Thymus (tissue), 11 donors: Measurements from ENCODE around the gene JAKMIP2. TPM values are rescaled to one million over a fixed set of nuclear protein-coding genes. Genes with fewer than 3 reads are reported as not detected.
"Not testable (repeated sequence)": the region's sequence is repeated elsewhere in the genome, so short reads cannot be mapped to it uniquely, and the experiment has no call there.

Experiments
- DNase-seq, 9 donors: peaks; one replicate each; pipeline ENCODE4 v3.0.0-alpha.2; 2013; ENCODE audit warnings: low spot score in 9 of 9, low read depth in 6 of 9, missing footprints in 1 of 9
- H3K27ac ChIP-seq, 2 donors: one replicate each; pipeline ENCODE4 v1.5.1; 2013; ENCODE audit warnings: control low read depth in 1 of 2, low read depth in 1 of 2, low read length in 1 of 2, mild to moderate bottlenecking in 1 of 2, moderate library complexity in 1 of 2
- H3K27me3 ChIP-seq, 2 donors: one replicate each; pipeline ENCODE4 v1.5.1; 2013; ENCODE audit warnings: low read length in 1 of 2; ENCODE audit not compliant: control insufficient read depth in 2 of 2, insufficient read depth in 1 of 2
- H3K36me3 ChIP-seq, 2 donors: one replicate each; pipeline ENCODE4 v1.5.1; 2013; ENCODE audit warnings: low read length in 1 of 2, mild to moderate bottlenecking in 1 of 2, moderate library complexity in 1 of 2; ENCODE audit not compliant: control insufficient read depth in 2 of 2, insufficient read depth in 2 of 2
- H3K4me1 ChIP-seq, 2 donors: one replicate each; pipeline ENCODE4 v1.5.1; 2013; ENCODE audit warnings: low read length in 2 of 2; ENCODE audit not compliant: control insufficient read depth in 2 of 2, insufficient read depth in 2 of 2
- H3K4me3 ChIP-seq, 2 donors: one replicate each; pipeline ENCODE4 v1.5.1; 2013; ENCODE audit warnings: low read length in 2 of 2, control low read depth in 1 of 2, mild to moderate bottlenecking in 1 of 2
- H3K9me3 ChIP-seq, 2 donors: one replicate each; pipeline ENCODE4 v1.5.1; 2013; ENCODE audit warnings: low read length in 1 of 2, mild to moderate bottlenecking in 1 of 2; ENCODE audit not compliant: control insufficient read depth in 2 of 2, insufficient read depth in 1 of 2
- WGBS: extraction: QIAGEN DNeasy Blood & Tissue Kit; methylation state at CpG from one replicate; pipeline ENCODE4 v1.1.7; 2013; 5-methylcytosine and 5-hydroxymethylcytosine counted together
- polyA plus RNA-seq: library from polyadenylated mRNA; stranded (reverse); fragments of 200-250 nt; gene quantifications from one replicate; pipeline ENCODE4 v1.2.3, GENCODE V29; 2013
- total RNA-seq: library from RNA; stranded (reverse); fragments of 120-200 nt; gene quantifications from one replicate; pipeline ENCODE4 v1.2.4, GENCODE V29; 2013
- donor health status: healthy.

JAKMIP2 gene
- total and polyA plus RNA-seq, 2 donors = 2.6 to 10.3 TPM

DNA sequence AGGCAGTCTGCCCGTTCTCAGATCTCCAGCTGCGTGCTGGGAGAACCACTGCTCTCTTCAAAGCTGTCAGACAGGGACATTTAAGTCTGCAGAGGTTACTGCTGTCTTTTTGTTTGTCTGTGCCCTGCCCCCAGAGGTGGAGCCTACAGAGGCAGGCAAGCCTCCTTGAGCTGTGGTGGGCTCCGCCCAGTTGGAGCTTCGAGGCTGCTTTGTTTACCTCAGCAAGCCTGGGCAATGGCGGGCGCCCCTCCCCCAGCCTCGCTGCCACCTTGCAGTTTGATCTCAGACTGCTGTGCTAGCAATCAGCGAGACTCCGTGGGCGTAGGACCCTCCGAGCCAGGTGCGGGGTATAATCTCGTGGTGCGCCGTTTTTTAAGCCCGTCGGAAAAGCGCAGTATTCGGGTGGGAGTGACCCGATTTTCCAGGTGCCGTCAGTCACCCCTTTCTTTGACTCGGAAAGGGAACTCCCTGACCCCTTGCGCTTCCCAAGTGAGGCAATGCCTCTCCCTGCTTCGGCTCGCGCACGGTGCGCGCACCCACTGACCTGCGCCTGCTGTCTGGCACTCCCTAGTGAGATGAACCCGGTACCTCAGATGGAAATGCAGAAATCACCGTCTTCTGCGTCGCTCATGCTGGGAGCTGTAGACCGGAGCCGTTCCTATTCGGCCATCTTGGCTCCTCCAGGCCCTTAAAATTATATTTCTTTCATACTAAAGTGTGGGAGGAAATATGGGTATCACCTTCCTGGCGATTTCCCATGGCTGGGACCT, 61.2 kb downstream of the JAKMIP2 start:
- not testable (repeated sequence) for H3K9me3 ChIP-seq, H3K36me3 ChIP-seq, H3K27me3 ChIP-seq, DNase-seq, H3K4me1 ChIP-seq, H3K27ac ChIP-seq, H3K4me3 ChIP-seq
- WGBS = 94% methylated on average over 30 of the region's 38 CpGs

GRCh38 chr5:147713550-147714295, 68.8 kb downstream of the JAKMIP2 start:
- DNase-seq = no peak
- no peak overlapping the region for H3K4me3 ChIP-seq
- H3K36me3 ChIP-seq = no peaks in the 10 kb centered on the region
- no peaks in the 10 kb centered on the region for H3K4me1 ChIP-seq
- no peaks in the 10 kb centered on the region for H3K9me3 ChIP-seq
- H3K27ac ChIP-seq = no peak overlapping the region
- 86% methylated on average over 5 of the region's 5 CpGs for WGBS
- H3K27me3 ChIP-seq = no peaks in the 10 kb centered on the region

DNA sequence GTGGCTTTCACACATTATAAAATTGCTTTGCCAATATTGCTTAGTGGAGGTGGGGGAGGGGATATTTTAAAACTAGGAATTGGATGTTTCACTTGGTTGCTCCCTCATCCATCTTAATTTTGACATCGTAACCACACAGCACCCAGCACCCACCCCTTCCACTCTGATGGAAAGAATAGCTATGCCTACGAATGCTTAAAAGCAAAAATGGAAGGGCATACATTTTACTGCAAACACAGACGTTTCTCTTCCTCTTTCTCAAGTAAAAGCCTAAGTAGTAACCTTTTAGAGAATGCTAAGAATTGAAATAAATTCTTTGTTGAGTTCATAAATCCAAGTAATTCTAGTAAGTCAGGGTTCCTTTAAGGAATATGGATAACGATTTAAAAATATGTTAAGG, 69.9 kb downstream of the JAKMIP2 start:
- Histone ChIP-seq H3K4me3 (no peak overlapping the region), H3K4me1 (no peaks in the 10 kb centered on the region), H3K27me3 (no peaks in the 10 kb centered on the region), H3K27ac (no peak overlapping the region), H3K36me3 (no peaks in the 10 kb centered on the region), H3K9me3 (no peaks in the 10 kb centered on the region)
- WGBS = 14% methylated on average over 4 of the region's 4 CpGs
- no peak for DNase-seq

DNA sequence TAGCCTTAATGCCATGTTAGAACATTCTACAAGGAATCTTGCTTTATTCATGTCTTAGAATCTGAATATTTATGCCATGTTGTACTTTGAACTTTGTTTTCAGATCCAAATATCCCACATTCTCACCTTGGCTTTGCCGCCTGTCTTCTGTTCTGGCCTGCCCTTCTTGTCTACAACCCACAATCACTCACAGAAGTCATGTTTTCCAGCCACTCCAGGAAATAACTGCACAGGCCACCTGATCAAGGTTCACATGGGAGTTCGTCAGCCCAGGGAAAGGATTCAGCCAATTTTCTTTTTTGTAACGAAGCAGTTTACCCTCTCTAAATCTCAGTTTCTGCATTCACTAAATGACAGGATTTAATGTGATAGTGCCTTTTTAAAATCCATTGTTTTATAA, 70.5 kb downstream of the JAKMIP2 start:
- 92% methylated on average over 3 of the region's 3 CpGs for WGBS
- no peak for DNase-seq
- no peaks in the 10 kb centered on the region for H3K9me3 ChIP-seq
- no peak overlapping the region for H3K4me3 ChIP-seq
- no peaks in the 10 kb centered on the region for H3K4me1 ChIP-seq
- H3K27me3 ChIP-seq = no peaks in the 10 kb centered on the region
- H3K36me3 ChIP-seq = no peaks in the 10 kb centered on the region
- H3K27ac ChIP-seq = no peak overlapping the region

GRCh38 chr5:147711019-147711418, 71.5 kb downstream of the JAKMIP2 start:
- no peak for DNase-seq
- no peaks in the 10 kb centered on the region for H3K4me1 ChIP-seq
- no peak overlapping the region for H3K4me3 ChIP-seq
- no peaks in the 10 kb centered on the region for H3K36me3 ChIP-seq
- H3K9me3 ChIP-seq = no peaks in the 10 kb centered on the region
- H3K27me3 ChIP-seq = no peaks in the 10 kb centered on the region
- 100% methylated on average over 1 of the region's 1 CpG for WGBS
- no peak overlapping the region for H3K27ac ChIP-seq

DNA sequence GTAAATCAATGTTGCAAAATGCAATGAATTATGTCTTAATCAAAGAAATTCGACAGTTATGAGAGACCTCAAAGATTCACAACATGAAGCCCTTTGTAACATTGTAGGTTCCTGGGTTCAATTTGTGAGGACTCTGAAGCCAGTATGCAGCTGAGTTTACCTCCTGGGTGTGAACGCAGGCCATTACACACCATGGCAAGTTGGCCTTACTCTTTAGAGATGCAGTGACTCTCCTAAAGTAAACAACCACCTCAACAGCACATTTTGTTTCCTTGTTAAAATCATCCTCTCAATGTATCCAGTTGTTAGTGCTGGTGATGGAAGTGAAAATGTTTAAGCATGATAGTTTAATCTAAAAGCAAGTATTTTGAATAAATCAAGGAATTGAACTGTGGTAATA, 73.8 kb downstream of the JAKMIP2 start:
- Histone ChIP-seq H3K4me3 (no peak overlapping the region), H3K36me3 (no peaks in the 10 kb centered on the region), H3K4me1 (no peaks in the 10 kb centered on the region), H3K27ac (no peak overlapping the region), H3K27me3 (no peaks in the 10 kb centered on the region), H3K9me3 (no peaks in the 10 kb centered on the region)
- no peak for DNase-seq
- 97% methylated on average over 2 of the region's 2 CpGs for WGBS

DNA sequence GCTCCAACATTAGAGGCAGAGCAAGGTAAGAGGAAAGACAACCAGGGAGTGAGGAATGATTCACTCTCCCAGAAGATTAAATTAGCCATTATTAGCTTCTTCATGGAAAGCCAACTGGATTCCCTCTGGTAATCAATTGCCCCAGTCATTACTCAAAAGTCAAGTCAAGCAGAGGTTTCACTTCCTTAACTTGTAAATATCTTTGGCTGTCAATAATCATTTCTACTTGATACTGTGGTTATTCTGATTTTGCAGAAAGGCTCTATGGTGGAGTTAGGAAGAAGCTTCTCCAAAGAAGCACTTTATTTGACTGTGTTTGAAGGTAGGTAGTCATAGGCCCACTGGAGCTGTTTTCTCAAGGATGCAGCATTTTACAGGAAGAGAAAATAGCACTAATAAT, 78.0 kb downstream of the JAKMIP2 start:
- Histone ChIP-seq H3K4me1 (no peaks in the 10 kb centered on the region), H3K27me3 (no peaks in the 10 kb centered on the region), H3K27ac (no peak overlapping the region), H3K4me3 (no peak overlapping the region), H3K36me3 (no peaks in the 10 kb centered on the region), H3K9me3 (no peaks in the 10 kb centered on the region)
- DNase-seq = no peak

- H3K27me3 ChIP-seq = no peaks in the 10 kb centered on the region
- peaks cover 4 to 8% of the 10 kb centered on the region in 2 donors for H3K9me3 ChIP-seq
- no peak overlapping the region for H3K4me3 ChIP-seq
- no peak for DNase-seq
- H3K36me3 ChIP-seq = no peaks in the 10 kb centered on the region
- no peaks in the 10 kb centered on the region for H3K4me1 ChIP-seq
- H3K27ac ChIP-seq = no peak overlapping the region
These were observed 81.1 kb downstream of the JAKMIP2 start for GRCh38 chr5:147701468-147701867.

GRCh38 chr5:147699496-147700088, 82.9 kb downstream of the JAKMIP2 start:
- no peak overlapping the region for H3K4me3 ChIP-seq
- peaks cover 4 to 8% of the 10 kb centered on the region in 2 donors for H3K9me3 ChIP-seq
- no peak overlapping the region for H3K27ac ChIP-seq
- no peaks in the 10 kb centered on the region for H3K27me3 ChIP-seq
- no peak for DNase-seq
- 97% methylated on average over 3 of the region's 3 CpGs for WGBS
- no peaks in the 10 kb centered on the region for H3K4me1 ChIP-seq
- H3K36me3 ChIP-seq = no peaks in the 10 kb centered on the region
